Muscle of leg (tissue), 11 donors: Measurements from ENCODE around the gene C19orf81. TPM values are rescaled to one million over a fixed set of nuclear protein-coding genes. Genes with fewer than 3 reads are reported as not detected.
"Not testable (repeated sequence)": the region's sequence is repeated elsewhere in the genome, so short reads cannot be mapped to it uniquely, and the experiment has no call there.

ENCODE experiments used
- DNase-seq: peaks from one replicate; pipeline ENCODE4 v3.0.0; 2013
- H3K27ac ChIP-seq: one replicate; pipeline ENCODE4 v1.5.1; 2013; ENCODE audit warnings: mild to moderate bottlenecking, low read length, control low read depth
- H3K27me3 ChIP-seq: one replicate; pipeline ENCODE4 v1.6.1; 2013; ENCODE audit warnings: low read length; ENCODE audit not compliant: control insufficient read depth, insufficient read depth
- H3K36me3 ChIP-seq: one replicate; pipeline ENCODE4 v1.6.1; 2013; ENCODE audit warnings: low read length; ENCODE audit not compliant: control insufficient read depth, insufficient read depth
- H3K4me1 ChIP-seq: one replicate; pipeline ENCODE4 v1.6.1; 2013; ENCODE audit warnings: low read length; ENCODE audit not compliant: control insufficient read depth, insufficient read depth
- H3K4me3 ChIP-seq: one replicate; pipeline ENCODE4 v1.5.1; 2013; ENCODE audit warnings: low read length, control low read depth
- H3K9me3 ChIP-seq: replicated peaks from 2 replicates; pipeline ENCODE4 v1.6.1; 2013; ENCODE audit warnings: low read depth, low read length; ENCODE audit not compliant: control insufficient read depth
- WGBS: methylation state at CpG from one replicate; pipeline ENCODE4 v1.1.5; 2013; ENCODE audit warnings: missing lambda C conversion rate; ENCODE audit not compliant: insufficient coverage; 5-methylcytosine and 5-hydroxymethylcytosine counted together
- polyA plus RNA-seq, 8 donors: library from polyadenylated mRNA; unstranded; fragments of 120-200 nt; gene quantifications; one replicate each; pipeline versions ENCODE4 v1.2.1 to v1.2.3, GENCODE V29; 2013; ENCODE audit warnings: inconsistent platforms in 1 of 8, low replicate concordance in 1 of 8; ENCODE audit not compliant: insufficient read length in 8 of 8, insufficient read depth in 1 of 8
- total RNA-seq: library from RNA; stranded (reverse); fragments of 120-200 nt; gene quantifications from one replicate; pipeline ENCODE4 v1.2.4, GENCODE V29; 2013

The C19orf81 gene
- total and polyA plus RNA-seq, 9 donors = 0.70 to 4.2 (median 1.3) TPM

DNA sequence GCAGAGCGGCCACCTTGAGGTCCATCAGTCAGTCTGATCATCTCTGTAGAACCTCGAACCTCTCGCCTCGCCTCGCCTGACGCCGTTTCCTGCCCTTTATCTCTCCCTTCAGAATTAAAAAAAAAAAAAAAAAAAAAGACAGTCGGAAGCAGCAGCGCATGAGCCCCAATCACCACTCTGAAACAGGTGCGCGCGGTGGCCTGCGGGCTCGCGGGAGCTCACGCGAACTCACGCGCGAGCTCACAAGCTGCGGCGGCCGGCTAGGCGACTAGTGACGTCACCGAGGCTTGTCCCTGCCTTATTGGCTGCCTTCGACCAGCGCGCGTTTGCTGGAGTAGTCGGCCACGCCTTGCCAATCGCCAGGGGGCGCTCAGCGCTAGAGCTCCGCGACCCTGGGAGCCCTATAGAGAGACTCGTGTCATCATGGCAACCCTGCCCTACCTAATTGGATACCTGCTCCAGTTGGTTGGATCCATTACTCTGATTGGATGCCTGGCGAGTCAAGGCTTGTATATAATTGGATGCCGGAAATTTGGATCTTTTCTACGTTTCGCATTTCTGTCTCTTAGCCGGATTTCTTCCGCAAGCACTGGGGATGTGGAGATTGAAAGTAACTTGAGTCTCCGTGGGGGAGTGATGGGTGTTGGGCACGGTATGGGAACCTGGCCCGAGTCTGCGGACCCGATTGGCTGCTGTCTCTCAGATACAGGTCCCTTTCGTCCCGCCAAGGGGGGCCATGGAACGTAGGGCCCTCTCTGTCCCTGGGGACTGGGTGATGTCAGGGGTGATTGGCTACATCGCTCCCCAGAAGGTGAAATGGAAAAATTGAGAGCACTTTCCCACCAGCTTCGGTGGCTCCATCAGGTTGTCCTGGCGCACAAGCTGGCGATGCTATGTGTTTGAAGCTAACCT lies 41.1 kb upstream of the C19orf81 start:
- no peak overlapping the region for H3K27ac ChIP-seq
- DNase-seq = peak; percentile 79
- H3K9me3 ChIP-seq = no peaks in the 10 kb centered on the region
- H3K4me1 ChIP-seq = peaks cover 8% of the 10 kb centered on the region
- no peaks in the 10 kb centered on the region for H3K36me3 ChIP-seq
- no peak overlapping the region for H3K4me3 ChIP-seq
- WGBS = 9% methylated on average over 44 of the region's 56 CpGs
- H3K27me3 ChIP-seq = peaks cover 31% of the 10 kb centered on the region

DNA sequence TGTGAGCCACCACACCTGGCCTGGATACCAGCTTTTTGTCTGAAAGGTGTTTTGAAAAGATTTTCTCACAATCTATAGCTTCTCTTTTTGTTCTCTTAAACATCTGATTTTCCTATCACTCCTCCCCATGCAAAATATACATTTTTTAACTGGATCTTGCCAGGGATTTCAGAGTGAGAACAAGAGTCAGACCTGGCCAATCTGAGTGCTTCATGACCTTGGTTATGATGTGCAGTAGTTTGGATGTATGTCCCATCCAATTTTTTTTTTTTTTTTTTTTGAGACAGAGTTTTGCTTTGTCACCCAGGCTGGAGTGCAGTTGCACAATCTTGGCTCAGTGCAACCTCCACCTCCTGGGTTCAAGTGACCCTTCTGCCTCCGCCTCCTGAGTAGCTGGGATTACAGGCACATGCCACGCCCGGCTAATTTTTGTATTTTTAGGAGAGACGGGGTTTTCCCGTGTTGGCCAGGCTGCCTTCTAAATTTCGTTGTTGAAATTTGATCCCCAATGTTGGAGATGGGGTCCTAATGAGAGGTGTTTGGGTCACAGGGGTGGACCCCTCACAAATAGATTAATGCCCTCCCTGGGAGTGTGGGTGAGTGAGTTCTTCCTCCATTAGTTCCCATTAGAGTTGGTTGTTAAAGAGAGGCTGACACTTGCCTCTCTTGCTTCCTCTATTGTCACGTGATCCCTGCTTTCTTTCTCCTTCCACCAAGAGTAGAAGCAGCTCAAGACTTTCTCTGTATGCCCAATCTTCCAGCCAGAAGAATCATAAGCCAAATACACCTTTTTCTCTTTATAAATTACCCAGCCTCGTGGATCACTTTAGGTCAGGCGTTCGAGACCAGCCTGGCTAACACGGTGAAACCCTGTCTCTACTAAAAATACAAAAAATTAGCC lies 36.5 kb upstream of the C19orf81 start:
- H3K4me3 ChIP-seq, H3K27me3 ChIP-seq, H3K27ac ChIP-seq, H3K36me3 ChIP-seq, DNase-seq, H3K9me3 ChIP-seq, H3K4me1 ChIP-seq: not testable (repeated sequence)
- WGBS = 60% methylated on average over 1 of the region's 11 CpGs

DNA sequence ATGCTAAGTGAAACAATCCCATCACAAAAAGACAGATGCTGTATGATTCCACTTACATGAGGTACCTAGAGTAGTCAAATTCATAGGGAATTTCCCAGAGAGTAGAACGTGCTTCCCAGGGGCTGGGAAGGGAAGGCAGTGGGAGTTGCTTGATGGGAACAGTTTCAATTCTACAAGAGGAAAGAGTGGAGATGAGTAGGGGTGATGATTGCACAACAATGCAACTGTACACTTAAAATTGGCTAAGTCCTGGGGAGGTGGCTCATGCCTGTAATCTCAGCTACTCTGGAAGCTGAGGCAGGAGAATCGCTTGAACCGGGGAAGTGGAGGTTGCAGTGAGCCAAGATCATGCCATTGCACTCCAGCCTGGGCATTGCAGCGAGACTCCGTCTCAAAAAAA lies 30.9 kb upstream of the C19orf81 start:
- H3K36me3 ChIP-seq, DNase-seq, H3K9me3 ChIP-seq, H3K27ac ChIP-seq, H3K4me3 ChIP-seq, H3K27me3 ChIP-seq, H3K4me1 ChIP-seq: not testable (repeated sequence)
- WGBS = 86% methylated on average over 4 of the region's 5 CpGs

DNA sequence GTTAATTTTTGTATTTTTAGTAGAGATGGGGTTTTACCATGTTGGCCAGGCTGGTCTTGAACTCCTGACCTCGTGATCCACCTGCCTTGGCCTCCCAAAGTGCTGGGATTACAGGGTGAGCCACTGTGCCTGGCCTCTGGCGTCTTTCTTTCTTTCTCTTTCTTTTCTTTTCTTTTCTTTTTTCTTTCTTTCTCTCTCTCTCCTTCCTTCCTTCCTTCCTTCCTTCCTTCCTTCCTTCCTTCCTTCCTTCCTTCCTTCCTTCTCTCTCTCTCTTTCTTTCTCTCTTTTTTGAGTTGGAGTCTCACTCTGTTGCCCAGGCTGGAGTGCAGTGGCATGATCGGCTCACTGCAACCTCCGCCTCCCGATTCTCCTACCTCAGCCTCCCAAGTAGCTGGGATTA lies 30.1 kb upstream of the C19orf81 start:
- not testable (repeated sequence) for H3K9me3 ChIP-seq, H3K4me1 ChIP-seq, H3K4me3 ChIP-seq, H3K27me3 ChIP-seq, H3K36me3 ChIP-seq, DNase-seq, H3K27ac ChIP-seq
- 88% methylated on average over 5 of the region's 5 CpGs for WGBS

DNA sequence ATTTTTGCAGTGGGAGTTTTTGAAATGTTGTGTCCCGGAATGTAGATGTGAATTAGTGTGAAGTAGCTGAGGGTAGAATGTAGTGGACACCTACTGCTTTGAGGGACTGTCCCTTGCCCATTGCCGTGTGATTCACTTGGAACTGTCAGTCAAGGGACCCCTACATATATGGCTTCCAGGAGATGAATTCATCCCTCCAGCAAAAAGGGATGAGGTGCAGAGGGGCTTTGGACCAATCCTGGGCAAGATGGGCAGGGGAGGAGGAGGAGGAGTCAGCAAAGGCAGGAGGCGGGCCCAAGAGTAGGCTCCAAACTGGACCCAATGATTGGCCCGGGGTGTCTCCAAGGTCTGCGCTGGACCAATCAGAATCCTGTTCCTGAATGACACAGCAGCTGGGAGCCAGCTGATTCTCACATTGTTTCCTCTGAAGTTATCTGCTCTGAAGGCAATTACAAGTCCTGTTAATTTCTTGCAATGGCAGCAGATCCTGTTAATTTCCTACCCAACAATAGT lies 28.8 kb upstream of the C19orf81 start:
- DNase-seq, H3K9me3 ChIP-seq, H3K36me3 ChIP-seq, H3K4me3 ChIP-seq, H3K4me1 ChIP-seq, H3K27ac ChIP-seq, H3K27me3 ChIP-seq: not testable (repeated sequence)
- WGBS = no CpG with 5 or more reads among the region's 5 CpGs

DNA sequence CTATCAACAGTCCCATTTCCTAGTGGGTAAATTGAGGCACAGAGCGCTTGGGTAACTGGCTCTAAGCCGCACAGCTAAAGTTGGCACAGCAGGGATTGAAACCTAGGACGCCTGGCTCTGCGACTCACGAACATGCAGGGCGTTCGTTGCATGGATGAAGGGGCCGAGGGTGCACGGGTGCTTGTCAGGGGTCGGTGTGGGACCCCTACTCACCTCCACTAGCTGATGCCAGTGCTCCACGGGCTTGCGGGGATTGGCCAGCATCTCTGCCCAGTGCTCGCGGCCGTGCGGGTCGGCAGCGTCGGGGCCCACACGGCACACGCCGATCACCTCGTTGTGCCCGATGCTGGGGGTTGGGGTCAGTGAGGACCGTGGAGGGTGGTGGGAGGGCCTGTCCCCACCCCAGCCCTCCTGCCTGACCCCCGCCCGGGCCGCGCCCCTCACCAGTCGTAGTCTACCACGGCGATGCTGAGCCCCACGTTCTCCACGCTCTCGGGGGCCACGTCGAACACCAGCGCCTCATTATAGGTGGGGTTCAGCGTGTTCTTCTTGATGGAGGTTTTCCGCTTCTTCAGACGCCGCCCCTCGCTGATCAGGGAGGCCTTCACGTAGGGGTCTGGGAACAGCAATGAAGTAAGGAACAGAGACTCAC lies 24.2 kb upstream of the C19orf81 start:
- Histone ChIP-seq H3K4me1 (no peaks in the 10 kb centered on the region), H3K4me3 (no peak overlapping the region), H3K36me3 (no peaks in the 10 kb centered on the region), H3K27ac (no peak overlapping the region), H3K27me3 (no peaks in the 10 kb centered on the region), H3K9me3 (no peaks in the 10 kb centered on the region)
- WGBS = 89% methylated on average over 20 of the region's 44 CpGs
- no peak for DNase-seq

DNA sequence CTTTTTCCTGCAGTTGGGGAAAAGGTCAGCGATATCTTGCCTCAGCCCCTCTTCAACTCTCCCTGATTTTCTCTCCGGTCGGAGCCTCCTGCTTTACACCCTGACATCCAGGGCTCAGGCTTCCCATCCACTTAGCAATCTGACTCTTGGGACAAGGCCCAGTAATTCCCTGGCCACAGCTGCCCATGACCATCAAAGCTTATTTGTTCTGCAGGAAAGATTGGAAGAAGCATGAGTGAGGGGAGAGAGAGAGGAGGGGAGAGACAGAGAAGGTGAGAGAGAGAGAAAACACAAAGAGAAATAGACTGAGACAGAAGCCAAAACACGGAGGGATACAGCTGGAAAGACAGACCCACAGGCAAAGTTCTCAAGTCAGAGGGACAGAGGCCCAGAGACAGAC lies 23.2 kb upstream of the C19orf81 start:
- H3K27ac ChIP-seq = no peak overlapping the region
- no peak overlapping the region for H3K4me3 ChIP-seq
- WGBS = 51% methylated on average over 4 of the region's 4 CpGs
- H3K36me3 ChIP-seq = no peaks in the 10 kb centered on the region
- H3K27me3 ChIP-seq = no peaks in the 10 kb centered on the region
- H3K4me1 ChIP-seq = no peaks in the 10 kb centered on the region
- H3K9me3 ChIP-seq = no peaks in the 10 kb centered on the region
- DNase-seq = peak; percentile 24

DNA sequence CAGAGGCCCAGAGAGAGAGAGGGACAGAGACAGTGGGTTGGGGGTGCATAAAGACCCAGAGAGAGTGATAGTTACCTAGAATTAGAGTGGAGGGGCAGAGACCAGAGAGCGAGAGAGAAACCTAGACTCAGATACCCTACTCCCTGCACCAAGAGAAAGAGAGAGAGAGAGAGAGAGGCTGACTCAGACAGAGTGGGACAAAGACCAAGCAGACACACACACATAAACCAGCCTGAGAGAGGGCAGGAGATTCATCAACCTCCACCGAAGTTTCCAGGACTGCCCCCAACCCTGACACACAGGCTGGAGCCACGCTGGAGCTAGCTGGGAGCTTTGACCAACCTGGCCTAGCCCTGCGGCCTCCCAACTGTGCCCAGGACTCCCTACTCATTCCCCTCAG lies 22.4 kb upstream of the C19orf81 start:
- Histone ChIP-seq H3K4me3 (no peak overlapping the region), H3K27me3 (no peaks in the 10 kb centered on the region), H3K27ac (no peak overlapping the region), H3K4me1 (no peaks in the 10 kb centered on the region), H3K36me3 (no peaks in the 10 kb centered on the region), H3K9me3 (no peaks in the 10 kb centered on the region)
- no peak for DNase-seq
- WGBS = 75% methylated on average over 3 of the region's 4 CpGs

DNA sequence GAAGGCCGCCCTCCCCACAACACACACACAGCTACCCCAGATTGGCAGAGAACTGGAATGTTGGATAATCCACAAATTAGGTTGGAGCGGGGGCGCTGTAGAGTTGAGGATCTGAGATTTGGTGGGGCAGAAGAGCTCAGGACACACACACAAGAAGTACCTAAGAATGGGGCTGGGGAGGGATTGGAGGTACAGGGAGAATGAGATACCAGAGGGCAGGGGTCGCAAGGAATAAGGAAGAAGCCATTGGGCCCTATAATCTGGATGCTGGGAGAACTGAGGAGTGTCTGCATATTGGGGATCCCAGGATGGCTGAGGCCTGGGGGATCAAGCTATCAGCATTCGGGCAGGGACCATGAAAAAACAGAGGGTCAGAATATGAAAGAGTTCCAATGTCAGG lies 21.1 kb upstream of the C19orf81 start:
- 68% methylated on average over 2 of the region's 5 CpGs for WGBS

DNA sequence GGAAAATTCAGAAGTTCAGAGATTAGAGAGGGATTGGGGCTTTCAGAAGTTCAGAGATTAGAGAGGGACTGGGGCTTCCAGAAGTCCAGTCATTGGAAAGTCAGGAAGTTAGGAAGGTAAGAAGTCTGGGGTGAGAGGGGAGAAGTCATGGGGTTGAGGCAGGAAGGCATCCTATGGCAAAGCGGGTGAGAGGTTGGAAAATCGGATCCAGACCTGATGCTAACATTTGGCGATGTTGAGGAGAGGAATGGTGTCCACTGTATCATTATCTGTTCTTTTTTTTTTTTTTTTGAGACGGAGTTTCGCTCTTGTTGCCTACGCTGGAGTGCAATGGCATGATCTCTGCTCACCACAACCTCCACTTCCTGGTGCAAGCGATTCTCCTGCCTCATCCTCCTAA lies 20.7 kb upstream of the C19orf81 start:
- no peaks in the 10 kb centered on the region for H3K9me3 ChIP-seq
- no peaks in the 10 kb centered on the region for H3K36me3 ChIP-seq
- no peaks in the 10 kb centered on the region for H3K4me1 ChIP-seq
- no peak overlapping the region for H3K4me3 ChIP-seq
- H3K27ac ChIP-seq = no peak overlapping the region
- no peaks in the 10 kb centered on the region for H3K27me3 ChIP-seq
- no CpG with 5 or more reads among the region's 7 CpGs for WGBS
- DNase-seq = no peak

More for the DNA sequence above, 21.1 kb upstream of the C19orf81 start:
- Histone ChIP-seq H3K4me1 (no peaks in the 10 kb centered on the region), H3K27ac (no peak overlapping the region), H3K36me3 (no peaks in the 10 kb centered on the region), H3K9me3 (no peaks in the 10 kb centered on the region), H3K4me3 (no peak overlapping the region), H3K27me3 (no peaks in the 10 kb centered on the region)
- no peak for DNase-seq
